GM21825 (cell line): ENCODE data around the gene CATSPERD.
"Not testable (repeated sequence)": the region's sequence is repeated elsewhere in the genome, so short reads cannot be mapped to it uniquely, and the experiment has no call there.

Experiments
- ATAC-seq: cut with Tn5 transposase; IDR thresholded peaks from one replicate; pipeline ENCODE4 v1.9.1; 2021; ENCODE audit warnings: mild to moderate bottlenecking, moderate library complexity; ENCODE audit not compliant: unreplicated experiment

The CATSPERD gene

DNA sequence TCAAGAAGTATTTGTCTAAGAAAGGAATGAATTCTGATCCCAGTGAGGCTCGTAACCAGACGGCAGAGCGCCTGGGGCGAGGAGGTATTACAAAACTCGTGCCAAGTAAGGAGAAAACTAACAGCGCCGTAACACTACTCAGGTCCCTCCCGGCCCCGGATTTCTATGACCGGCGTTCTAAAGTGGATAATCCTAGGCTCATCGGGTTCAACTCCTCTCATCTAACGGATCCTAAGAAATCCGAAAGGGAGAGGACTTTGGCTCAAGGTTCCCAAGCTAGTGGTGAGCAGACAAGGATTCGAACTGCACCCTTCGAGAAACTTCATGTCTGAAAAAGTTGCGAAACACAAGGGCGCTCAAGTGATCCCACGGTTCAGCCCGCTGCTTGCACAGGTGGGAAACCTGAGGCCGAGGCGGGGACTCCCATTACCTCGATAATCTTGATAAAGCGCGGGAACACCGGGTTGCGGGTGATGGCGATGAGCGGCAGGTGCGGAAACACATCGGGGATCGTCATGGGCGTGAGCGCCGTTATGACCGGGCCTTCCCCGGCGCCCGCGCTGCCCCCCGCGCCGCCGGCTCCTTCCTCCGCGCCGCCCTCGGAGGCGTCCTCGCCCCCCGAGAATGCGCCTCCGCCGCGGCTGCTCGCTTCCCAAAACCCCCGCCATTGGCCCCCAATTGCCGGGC lies 1.0 kb upstream of the CATSPERD start:
- ATAC-seq = no peak

DNA sequence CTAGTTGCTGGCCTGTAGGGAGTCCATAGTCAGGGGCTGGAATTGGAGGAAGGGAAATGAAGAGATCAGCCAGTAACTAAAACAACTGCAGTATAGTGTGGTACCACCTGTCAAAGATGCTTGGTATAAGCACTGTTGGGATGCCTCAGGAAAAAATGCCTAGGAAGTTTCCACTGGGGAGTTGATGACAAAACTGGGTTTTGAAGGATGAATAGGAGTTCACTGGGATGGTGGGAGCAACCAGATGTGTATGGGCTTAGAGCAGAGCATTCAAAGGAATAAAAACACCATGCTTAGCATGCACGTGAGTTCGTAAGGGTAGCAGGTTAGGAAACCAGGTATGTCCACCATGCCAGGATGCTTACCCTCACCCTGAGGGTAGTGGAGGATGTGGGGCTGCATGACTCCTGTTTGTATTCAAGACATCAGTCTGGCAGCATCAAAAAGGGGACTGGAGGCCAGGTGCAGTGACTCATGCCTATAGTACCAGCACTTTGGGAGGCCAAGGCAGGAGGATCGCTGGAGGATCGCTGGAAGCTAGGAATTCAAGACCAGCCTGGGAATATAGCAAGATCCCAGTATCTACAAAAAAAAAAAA lies 7.1 kb downstream of the CATSPERD start:
- ATAC-seq = no peak

DNA sequence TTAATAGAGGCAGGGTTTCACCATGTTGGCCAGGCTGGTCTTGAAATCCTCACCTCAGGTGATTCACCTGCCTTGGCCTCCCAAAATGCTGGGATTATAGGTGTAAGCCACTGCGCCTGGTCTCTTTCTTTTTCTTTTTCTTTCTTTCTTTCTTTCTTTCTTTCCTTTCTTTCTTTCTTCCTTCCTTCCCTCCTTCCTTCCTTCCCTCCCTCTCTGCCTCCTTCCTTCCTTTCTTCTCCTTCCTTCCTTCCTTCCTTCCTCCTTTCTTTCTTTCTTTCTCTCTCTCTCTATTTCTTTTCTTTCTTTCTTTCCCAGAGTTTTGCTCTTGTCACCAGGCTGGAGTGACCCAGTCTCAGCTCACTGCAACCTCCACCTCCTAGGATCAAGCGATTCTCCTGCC lies 12.7 kb downstream of the CATSPERD start:
- not testable (repeated sequence) for ATAC-seq

DNA sequence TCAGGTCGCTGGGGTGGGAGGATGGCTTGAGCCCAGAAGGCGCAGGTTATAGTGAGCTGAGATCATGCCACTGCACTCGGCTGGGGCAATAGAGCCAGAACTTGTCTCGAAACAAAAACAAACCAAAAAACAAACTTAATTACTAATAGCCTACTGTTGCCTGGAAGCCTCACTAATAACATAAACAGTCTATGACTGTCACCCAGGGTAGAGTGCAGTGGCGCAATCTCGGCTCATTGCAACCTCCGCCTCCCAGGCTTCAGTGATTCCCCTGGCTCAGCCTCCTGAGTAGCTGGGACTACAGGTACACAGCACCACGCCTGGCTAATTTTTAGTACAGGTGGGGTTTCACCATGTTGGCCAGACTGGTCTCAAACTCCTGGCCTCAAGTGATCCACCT lies 18.0 kb downstream of the CATSPERD start:
- no peak for ATAC-seq

DNA sequence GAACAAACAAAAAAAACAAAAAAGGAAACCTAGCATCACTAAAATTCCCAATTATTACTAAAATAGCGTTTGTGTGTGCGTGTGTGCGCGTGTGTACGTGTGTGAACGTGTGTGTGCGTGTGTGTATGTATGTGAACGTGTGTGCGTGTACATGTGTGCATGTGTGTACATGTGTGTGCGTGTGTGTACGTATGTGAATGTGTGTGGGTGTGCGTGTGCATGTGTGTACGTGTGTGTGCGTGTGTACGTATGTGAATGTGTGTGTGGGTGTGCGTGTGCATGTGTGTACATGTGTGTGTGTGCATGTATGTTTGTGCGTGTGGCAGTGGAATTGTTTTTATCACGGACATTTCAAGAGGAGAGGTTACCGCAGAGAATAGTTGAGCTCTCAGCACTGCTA lies 21.6 kb downstream of the CATSPERD start:
- ATAC-seq = no peak

DNA sequence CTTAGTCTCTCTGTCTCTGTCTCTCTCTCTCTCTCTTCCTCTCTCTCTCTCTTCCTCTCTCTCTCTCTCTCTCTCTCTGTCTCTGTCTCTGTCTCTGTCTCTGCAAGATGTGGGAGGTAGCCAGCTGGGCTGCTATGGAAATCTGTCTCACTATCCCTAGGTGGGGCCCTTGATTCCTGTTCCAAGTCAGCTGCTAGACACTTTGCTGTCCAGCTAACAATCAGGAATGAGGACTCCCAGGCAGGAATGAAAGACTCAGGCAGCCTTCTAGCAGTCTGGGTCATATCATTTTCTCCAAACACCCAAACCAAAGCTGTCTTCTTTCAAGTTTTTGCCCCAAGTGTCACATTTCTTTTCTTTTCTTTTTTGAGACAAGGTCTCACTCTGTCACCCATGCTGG lies 23.2 kb downstream of the CATSPERD start:
- ATAC-seq = no peak

DNA sequence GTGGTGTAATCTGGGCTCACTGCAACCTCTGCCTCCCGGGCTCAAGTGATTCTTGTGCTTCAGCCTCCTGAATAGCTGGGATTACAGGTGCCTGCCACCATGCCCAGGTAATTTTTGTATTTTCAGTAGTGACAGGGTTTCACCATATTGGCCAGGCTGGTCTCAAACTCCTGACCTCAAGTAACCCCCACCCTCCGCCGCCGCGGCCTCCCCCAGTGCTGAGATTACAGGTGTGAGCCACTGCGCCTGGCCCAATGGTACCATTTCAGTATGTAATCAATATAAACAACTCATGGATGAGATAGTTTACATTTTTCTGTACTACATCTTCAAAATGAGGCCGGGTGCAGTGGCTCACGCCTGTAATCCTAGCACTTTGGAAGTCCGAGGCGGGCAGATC lies 24.6 kb downstream of the CATSPERD start:
- ATAC-seq = not testable (repeated sequence)

DNA sequence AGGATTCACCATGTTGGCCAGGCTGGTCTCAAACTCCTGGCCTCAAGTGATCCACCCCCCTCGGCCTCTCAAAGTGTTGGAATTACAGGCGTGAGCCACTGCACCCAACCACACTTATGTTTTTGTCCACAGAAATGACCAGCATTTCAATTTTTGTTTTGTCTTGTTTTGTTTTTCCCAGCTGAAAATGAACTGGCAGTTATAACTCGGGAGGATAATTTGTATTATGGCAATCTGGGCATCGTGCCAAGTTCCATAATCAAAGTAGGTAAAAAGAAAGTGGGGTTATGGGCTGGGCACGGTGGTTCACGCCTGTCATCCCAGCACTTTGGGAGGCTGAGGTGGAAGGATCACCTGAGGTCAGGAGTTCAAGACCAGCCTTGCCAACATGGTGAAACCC lies 28.5 kb downstream of the CATSPERD start:
- ATAC-seq = not testable (repeated sequence)

DNA sequence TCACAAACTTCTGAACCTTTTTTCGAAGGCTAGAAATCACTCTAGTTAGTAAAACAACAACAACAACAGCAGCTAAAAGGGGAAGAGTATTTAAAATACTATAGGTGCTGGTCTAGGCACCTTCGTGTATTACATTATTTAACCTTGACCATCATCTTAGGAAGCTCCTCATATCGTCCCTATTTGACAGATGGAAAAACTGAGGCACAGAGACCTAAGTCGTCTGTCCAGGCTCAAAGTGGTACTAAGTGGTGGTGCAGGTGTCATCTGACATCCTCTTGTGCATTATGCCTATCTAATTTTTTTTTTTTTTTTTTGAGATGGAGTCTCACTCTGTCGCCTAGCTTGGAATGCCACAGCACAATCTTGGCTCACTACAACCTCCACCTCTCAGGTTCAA lies 29.1 kb downstream of the CATSPERD start:
- no peak for ATAC-seq

DNA sequence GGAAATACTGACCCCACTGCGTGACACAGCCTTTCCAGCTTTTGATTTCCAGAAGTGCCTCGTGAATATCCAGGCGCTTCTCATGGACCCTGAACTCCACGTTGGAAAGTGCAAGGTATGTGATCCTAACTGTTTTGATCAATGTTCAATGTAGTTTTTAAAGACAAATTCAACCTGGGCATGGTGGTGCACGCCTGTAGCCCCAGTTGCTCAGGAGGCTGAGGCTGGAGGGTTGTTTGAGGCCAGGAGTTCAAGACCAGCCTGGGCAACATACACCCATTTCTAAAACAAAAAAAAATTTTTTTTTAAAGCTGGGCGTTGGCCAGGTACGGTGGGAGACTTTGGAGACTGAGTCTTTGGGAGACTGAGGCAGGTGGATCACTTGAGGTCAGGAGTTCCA lies 31.3 kb downstream of the CATSPERD start:
- no peak for ATAC-seq

DNA sequence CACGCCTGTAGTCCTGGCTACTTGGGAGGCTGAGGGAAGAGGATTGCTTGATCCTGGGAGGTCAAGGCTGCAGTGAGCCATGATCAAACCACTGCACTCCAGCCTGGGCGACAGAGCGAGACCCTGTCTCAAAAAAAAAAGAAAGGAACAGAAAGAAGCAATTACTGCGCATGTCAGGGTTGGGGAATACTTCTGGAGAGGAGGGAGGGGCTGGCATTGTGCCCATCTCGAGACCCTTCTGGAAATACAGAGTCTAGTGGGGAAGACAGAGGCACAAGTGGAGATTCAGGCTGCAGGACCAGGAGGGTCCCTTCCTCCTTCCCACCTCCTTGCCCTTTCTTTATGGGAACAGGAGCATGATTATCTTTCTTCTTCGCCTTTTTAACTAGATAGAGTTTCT lies 33.3 kb downstream of the CATSPERD start:
- ATAC-seq = no peak

DNA sequence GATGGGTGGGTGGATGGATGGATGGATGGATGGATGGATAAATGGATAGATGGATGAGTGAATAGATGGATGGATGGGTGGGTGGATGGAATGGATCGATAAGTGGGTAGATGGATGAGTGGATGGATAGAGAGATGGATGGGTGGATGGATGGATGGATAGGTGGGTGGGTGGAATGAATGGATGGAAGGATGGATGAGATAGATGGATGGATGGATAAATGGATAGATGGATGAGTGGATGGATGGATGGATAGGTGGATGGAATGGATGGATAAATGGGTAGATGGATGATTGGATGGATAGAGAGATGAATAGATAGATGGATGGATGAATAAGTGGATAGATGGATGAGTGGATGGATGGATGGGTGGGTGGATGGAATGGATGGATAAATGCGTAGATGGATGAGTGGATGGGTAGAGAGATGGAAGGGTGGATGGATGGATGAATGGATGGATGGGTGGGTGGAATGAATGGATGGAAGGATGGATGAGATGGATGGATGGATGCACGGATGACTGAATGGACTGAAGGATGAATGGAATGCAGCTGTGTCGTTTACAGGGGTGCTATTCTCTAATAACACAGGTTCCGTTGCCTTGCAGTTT lies 42.3 kb downstream of the CATSPERD start:
- ATAC-seq = no peak

DNA sequence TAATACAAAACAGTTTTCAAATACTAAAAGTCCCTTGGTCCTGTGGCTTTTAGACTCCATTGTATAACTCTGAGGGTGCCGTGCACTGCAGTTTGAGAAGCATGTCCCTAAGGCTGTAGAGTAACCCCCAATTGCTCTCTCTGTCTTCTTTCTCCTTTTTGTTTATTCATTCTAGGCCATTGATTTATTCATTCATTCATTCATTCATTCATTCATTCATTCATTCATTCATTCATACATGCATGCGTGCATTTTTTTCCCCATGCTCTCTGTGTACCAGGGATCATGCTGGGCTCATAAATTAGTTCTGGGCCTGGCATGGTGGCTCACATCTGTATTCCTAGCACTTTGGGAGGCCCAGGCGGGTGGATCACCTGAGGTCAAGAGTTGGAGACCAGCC lies 44.8 kb downstream of the CATSPERD start:
- ATAC-seq = no peak

DNA sequence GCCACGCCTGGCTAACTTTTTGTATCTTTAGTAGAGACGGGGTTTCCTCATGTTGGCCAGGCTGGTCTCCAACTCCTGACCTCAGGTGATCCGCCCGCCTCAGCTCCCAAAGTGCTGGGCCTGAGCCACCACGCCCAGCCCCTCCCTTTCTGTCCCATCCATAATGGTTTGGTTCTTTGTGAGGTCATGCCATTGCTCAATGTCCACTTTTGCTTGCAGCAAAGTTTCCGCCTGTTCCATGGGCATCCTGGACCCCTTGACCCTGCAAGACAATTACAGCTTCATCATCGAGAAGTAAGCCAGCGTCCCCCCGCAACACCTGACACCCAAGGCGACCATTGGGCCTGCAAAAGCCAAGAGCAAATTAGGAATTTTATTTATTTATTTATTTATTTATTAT lies 47.5 kb downstream of the CATSPERD start:
- no peak for ATAC-seq

DNA sequence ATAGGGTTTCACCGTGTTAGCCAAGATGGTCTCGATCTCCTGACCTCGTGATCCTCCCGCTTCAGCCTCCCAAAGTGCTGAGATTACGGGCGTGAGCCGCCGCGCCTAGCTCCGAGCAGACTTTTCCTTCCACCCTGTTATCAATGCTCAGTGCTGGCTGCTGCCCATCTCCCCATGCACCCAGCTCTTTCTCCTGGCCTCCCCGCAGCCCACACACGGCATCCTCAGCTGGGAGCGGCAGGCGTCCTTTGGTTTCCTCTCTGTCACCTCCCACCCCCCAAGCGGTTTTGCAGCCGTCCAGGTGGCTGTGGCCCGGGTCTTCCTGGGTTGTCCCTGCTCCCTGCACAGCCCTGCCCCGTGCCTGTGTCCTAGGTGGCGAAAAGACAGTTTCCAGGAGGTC lies 52.0 kb downstream of the CATSPERD start:
- no peak for ATAC-seq

DNA sequence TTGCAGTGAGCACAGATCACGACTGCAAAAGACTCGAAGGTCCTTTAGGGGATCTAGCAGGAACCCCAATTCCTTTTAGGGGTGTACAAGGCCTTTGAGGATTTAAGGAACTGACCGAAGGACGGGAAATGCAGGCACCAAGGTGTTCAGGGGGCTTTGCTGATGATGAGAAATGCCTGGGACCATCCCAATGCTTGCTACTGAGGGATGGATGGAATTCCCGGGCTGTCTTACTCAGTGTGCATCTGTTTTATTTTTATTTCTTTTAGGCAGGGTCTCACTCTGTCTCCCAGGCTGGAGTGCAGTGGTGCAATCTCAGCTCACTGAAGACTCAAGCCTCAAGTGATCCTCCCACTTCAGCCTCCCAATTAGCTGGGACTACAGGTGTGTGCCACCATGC lies 52.8 kb downstream of the CATSPERD start:
- no peak for ATAC-seq

DNA sequence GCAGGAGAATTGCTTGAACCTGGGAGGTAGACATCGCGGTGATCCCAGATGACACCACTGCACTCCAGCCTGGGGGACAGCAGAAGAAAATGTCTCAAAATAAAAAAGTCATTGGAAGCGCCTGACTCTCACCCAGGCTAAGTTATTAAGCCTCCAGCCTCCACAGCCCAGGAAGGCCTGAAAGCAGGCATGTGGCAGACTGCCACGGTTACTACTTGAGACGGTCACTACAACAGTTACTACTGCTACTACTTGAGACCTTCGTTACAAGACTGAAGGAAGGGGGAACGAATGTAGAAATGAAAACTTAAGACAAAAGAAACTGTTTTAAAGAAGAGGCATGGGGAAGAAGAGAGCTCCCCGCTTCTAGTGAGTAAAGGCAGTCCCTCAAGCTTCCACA lies 54.5 kb downstream of the CATSPERD start:
- ATAC-seq = no peak

DNA sequence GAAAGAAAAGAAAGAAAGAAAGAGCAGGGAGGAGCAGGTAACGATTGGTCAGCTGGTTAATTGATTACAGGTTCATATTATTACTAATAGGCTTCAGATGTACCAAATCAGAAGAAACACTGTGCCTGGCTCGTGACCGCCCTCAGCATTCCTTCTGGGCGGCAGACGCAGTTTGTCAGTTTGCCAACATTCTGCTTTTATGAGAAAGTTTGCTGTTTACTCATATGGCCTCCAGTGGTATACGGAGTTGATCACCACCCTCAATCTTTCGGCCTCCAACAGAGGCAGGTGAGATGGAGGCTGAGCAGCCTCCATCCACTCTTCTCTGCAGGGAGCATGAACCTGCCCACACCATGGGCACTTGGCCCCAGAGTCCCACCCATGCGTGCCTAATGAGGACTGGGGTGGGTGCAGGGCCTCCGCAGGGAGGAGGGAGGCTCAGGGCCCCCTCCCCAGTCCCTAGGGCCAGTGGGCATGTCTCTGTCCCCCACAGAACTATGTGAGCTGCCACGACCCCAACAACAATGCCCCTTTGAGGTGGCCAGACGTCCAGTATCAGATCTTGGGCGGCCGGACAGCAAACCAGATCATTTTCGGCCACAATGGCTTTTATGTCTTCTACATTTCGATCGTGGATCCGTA lies 55.4 kb downstream of the CATSPERD start:
- ATAC-seq = no peak

DNA sequence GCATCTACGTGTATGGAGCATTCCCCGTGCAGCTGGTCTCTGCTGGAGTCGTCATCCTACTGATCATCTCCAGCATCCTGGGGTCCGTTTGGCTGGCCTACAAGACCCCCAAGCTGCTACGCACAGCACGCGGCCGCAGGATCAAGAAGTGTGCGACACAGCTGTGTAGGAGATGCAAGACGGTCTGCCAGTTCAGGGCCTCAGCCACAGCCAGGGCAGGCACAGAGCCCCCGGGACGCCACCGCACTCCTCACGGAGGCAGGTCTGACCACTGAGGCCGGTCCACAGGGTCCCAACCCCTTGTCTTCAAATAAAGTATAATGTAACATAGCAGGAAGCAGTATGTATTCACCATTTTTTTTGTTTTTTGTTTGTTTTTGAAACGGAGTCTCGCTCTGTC lies 58.0 kb downstream of the CATSPERD start:
- ATAC-seq = no peak

DNA sequence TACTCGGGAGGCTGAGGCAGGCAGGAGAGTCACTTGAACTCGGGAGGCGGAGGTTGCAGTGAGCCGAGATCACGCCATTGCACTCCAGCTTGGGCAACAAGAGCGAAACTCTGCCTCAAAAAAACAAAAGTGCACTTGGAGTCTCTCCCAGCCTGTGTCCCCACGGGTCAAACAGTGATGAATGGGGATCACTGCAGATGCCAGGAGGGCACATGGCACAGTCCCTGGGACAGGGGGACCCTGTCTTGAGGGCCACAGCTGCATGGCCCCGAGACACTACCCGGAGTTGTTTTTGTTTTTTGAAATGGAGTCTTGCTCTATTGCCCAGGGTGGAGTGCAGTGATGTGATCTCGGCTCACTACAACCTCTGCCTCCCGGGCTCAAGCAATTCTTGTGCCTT lies 60.5 kb downstream of the CATSPERD start:
- not testable (repeated sequence) for ATAC-seq

DNA sequence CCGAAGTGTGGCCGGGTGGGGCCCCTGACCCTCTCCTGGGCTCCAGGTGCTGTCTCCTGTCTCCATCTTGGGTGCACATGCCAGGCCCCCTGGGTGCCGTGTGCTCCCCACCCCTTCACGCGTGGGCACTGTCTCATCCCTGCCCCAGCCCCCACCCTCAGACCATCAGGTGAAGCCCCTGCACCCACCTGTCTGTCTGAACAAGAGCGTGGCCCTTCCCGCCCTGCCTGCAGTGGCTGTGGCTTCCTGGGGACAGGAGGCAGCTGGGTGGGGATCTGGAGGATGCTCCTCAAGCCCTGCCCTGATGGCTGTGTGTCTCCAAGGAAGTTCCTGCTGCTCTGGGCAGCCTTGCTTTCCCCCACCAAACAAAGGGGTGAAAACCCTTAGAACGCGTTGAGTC lies 61.9 kb downstream of the CATSPERD start:
- no peak for ATAC-seq
